A549 treated with CpdA at 1 μM for 4 hours (cell line): ENCODE data around the gene OR6C76. TPM values are rescaled to one million over a fixed set of nuclear protein-coding genes. Genes with fewer than 3 reads are reported as not detected.

ENCODE experiments used
- total RNA-seq: library from RNA; stranded (reverse); fragments of 200-300 nt; extraction: Qiagen RNA extraction; gene quantifications from 5 replicates; pipeline ENCODE4 v1.2.3, GENCODE V29; 2022; ENCODE audit warnings: low read depth

Gene OR6C76
- not detected in 5 replicates for total RNA-seq

DNA sequence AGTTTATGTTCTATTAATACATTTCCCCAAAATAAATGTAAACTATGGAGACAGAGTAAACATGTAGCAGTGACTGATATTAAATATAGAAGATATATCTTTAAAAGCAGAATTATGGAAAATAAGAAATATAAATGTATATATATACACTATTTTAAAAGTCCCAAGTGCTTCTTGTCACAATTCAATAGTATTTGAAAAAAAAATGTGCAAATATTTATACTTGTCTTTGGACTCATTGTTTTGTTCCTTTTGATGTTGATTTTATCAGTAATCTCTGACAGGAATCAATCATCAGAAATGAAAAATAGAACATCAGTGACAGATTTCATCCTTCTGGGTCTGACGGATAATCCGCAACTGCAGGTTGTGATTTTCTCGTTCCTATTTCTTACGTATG lies at the start of gene OR6C76:
Gene OR6C76 (plus strand): TSS at position 301 of the 400 bp plus-strand sequence. CDS start 0 bp downstream, at position 301.

DNA sequence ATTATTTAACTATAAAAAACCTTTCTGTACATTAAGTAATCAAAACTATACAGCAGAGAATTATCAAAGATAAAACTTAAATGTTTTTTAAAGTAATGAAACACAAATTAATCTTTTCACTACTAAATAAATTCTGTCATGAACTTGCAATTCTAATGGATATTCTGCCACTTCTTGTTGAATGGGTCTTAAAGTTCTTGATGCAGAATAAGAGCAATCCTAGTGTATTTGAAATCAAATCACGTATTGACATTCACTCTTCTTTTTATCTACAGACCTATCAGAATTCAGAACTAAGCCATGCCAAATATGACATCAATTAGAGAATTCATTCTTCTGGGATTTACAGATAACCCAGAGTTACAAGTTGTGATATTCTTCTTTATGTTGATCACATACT lies 25.8 kb upstream of the OR6C76 start, which contains the start of gene OR6C65:
Gene OR6C65 (plus strand): TSS at position 301 of the 400 bp plus-strand sequence. CDS start 0 bp downstream, at position 301.

DNA sequence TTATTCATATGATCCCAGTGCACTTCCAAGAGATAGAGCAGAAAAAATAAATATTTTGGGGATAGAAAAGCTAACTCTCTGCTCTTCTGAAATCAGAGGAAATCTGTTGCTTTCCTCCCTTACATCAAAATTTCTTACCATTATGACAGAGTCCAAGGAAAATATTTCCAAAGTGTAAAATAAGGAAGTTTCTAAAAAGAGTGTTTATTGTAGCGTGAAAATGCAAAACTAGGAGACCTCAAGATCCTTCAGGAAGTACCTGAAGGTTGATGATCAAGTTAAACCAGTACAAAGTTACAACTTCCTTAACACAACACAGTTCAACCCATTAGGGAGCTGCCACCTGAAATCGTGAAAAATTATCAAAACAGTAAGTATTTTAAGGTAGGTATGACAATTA lies 17.7 kb downstream of the OR6C76 start, which contains the start of gene OR6C2:
Gene OR6C2 (plus strand): TSS at position 301 of the 400 bp plus-strand sequence. CDS start 8,138 bp downstream, outside the sequence.

DNA sequence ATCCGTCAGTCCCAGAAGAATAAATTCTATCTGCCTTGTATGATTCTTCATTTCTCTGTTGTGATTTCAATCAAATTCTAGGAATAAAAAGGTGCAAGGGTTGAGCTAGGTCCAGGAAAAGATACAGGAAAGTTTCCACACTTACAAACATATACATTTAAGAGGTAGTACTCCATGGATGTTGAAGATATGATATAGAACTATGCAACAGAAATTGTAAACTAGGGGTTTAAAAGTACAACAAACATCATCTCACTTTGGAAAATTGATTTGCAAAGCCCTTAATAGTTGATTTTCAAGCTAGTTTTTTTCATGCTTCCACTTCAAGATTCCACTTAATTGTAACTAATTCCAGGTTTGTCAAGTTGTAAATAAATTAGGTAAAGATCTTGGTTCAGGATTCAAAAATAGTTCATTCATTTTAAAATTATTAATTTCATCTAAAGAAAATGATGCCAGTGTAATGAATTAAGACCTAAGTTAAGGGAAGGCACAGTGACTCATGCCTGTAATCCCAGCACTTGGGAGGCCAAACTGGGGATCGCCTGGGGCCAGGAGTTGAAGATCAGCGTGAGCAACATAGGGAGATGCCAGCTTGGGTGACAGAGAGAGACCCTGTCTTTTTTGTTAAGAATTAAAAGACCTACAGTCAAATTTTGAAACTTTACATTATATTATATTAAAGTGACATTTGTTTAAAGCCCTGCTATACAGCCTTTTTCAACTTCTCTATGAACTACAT lies 44.2 kb downstream of the OR6C76 start, which contains the start of gene OR6C70:
Gene OR6C70 (minus strand): TSS at position 51 of the 742 bp plus-strand sequence. CDS start 0 bp downstream, at position 51.

Other genes with a start within 250 kb of the OR6C76 start
- not detected in 5 replicates for gene OR10A7, start 205.2 kb upstream of the OR6C76 start, total RNA-seq
- gene OR6C74, start 181.6 kb upstream of the OR6C76 start, total RNA-seq, result not detected in 5 replicates
- not detected in 5 replicates for gene OR6C6, start 129.7 kb upstream of the OR6C76 start, total RNA-seq
- gene OR6C1, start 111.9 kb upstream of the OR6C76 start, total RNA-seq, result not detected in 5 replicates
- not detected in 5 replicates for gene OR6C3, start 95.5 kb upstream of the OR6C76 start, total RNA-seq
- not detected in 5 replicates for gene OR6C75, start 63.3 kb upstream of the OR6C76 start, total RNA-seq
- not detected in 5 replicates for gene OR6C65, start 25.7 kb upstream of the OR6C76 start, total RNA-seq
- gene OR6C2, start 17.8 kb downstream of the OR6C76 start, total RNA-seq, result not detected in 5 replicates
- not detected in 5 replicates for gene OR6C70, start 43.9 kb downstream of the OR6C76 start, total RNA-seq
- gene OR6C68, start 66.1 kb downstream of the OR6C76 start, total RNA-seq, result not detected in 5 replicates
- not detected in 5 replicates for gene OR6C4, start 123.3 kb downstream of the OR6C76 start, total RNA-seq
- not detected in 5 replicates for gene OR2AP1, start 146.2 kb downstream of the OR6C76 start, total RNA-seq
- not detected in 5 replicates for gene OR10P1, start 210.6 kb downstream of the OR6C76 start, total RNA-seq